Endothelial cell (in vitro differentiated cells): ENCODE results near the gene UACA. TPM values are rescaled to one million over a fixed set of nuclear protein-coding genes. Genes with fewer than 3 reads are reported as not detected.
A peak's percentile ranks its signal among the peaks of the same experiment; 100 is the strongest.
"Not testable (repeated sequence)": the region's sequence is repeated elsewhere in the genome, so short reads cannot be mapped to it uniquely, and the experiment has no call there.

Source experiments
- DNase-seq: peaks from one replicate; pipeline ENCODE4 v3.0.0; 2021; ENCODE audit warnings: low spot score
- H3K27ac Mint-ChIP-seq: one replicate; pipeline ENCODE4 v1.8.0; 2021; ENCODE audit warnings: mixed read lengths, inconsistent platforms; ENCODE audit not compliant: unreplicated experiment
- H3K27me3 Mint-ChIP-seq: one replicate; pipeline ENCODE4 v1.8.0; 2021; ENCODE audit warnings: mild to moderate bottlenecking, moderate library complexity, mixed read lengths, inconsistent platforms; ENCODE audit not compliant: unreplicated experiment
- H3K36me3 Mint-ChIP-seq: one replicate; pipeline ENCODE4 v1.8.0; 2021; ENCODE audit warnings: mild to moderate bottlenecking, low read depth, mixed read lengths, inconsistent platforms; ENCODE audit not compliant: unreplicated experiment
- H3K4me1 Mint-ChIP-seq: one replicate; pipeline ENCODE4 v1.8.0; 2021; ENCODE audit warnings: mild to moderate bottlenecking, mixed read lengths, inconsistent platforms; ENCODE audit not compliant: unreplicated experiment
- H3K4me3 Mint-ChIP-seq: one replicate; pipeline ENCODE4 v1.8.0; 2021; ENCODE audit warnings: mild to moderate bottlenecking, mixed read lengths, inconsistent platforms; ENCODE audit not compliant: unreplicated experiment
- H3K9me3 Mint-ChIP-seq: one replicate; pipeline ENCODE4 v1.8.0; 2021; ENCODE audit warnings: mixed read lengths, inconsistent platforms; ENCODE audit not compliant: unreplicated experiment
- CTCF ChIP-seq: fragments of 200-600 bp; sonication (generic); IDR thresholded peaks from one replicate; pipeline ENCODE4 v1.5.0; 2021; ENCODE audit warnings: antibody characterized with exemption; ENCODE audit not compliant: unreplicated experiment
- total RNA-seq: library from RNA; stranded (reverse); fragmentation: NEBNext Ultra II Directional; extraction: Animal tissue kit (Norgen Biotek cat#: 25700); gene quantifications from one replicate; pipeline ENCODE4 v1.2.1, GENCODE V29; 2021; ENCODE audit not compliant: unreplicated experiment

UACA gene
- total RNA-seq, 1 donor from 2014 or later, result 34.2 TPM

GRCh38 chr15:70750203-70750869 lies 13.0 kb downstream of the UACA start:
- peaks cover 19% of the 10 kb centered on the region for H3K4me1 Mint-ChIP-seq
- H3K27me3 Mint-ChIP-seq, result peaks cover 2% of the 10 kb centered on the region
- no peaks in the 10 kb centered on the region for H3K36me3 Mint-ChIP-seq
- TF ChIP-seq CTCF, result no peak
- H3K9me3 Mint-ChIP-seq, result no peaks in the 10 kb centered on the region
- peak overlapping the region; percentile 53 for H3K27ac Mint-ChIP-seq
- no peak overlapping the region for H3K4me3 Mint-ChIP-seq
- no peak for DNase-seq

GRCh38 chr15:70748281-70748747 lies 15.0 kb downstream of the UACA start:
- no peak for TF ChIP-seq CTCF
- no peak for DNase-seq
- Mint-ChIP-seq H3K27me3 (peaks cover 2% of the 10 kb centered on the region), H3K36me3 (no peaks in the 10 kb centered on the region), H3K27ac (no peak overlapping the region), H3K9me3 (no peaks in the 10 kb centered on the region), H3K4me3 (no peak overlapping the region), H3K4me1 (peaks cover 19% of the 10 kb centered on the region)

GRCh38 chr15:70746598-70746997 lies 16.8 kb downstream of the UACA start:
- DNase-seq, H3K9me3 Mint-ChIP-seq, H3K27ac Mint-ChIP-seq, H3K36me3 Mint-ChIP-seq, H3K27me3 Mint-ChIP-seq, H3K4me3 Mint-ChIP-seq: not testable (repeated sequence)
- H3K4me1 Mint-ChIP-seq, result peaks cover 25% of the 10 kb centered on the region

GRCh38 chr15:70742928-70743327 lies 20.4 kb downstream of the UACA start:
- Mint-ChIP-seq H3K9me3 (no peaks in the 10 kb centered on the region), H3K36me3 (no peaks in the 10 kb centered on the region), H3K27me3 (peaks cover 2% of the 10 kb centered on the region), H3K4me1 (peaks cover 7% of the 10 kb centered on the region), H3K27ac (no peak overlapping the region), H3K4me3 (no peak overlapping the region)
- no peak for DNase-seq
- no peak for TF ChIP-seq CTCF

- no peaks in the 10 kb centered on the region for H3K9me3 Mint-ChIP-seq
- no peak overlapping the region for H3K4me3 Mint-ChIP-seq
- no peaks in the 10 kb centered on the region for H3K36me3 Mint-ChIP-seq
- no peak overlapping the region for H3K27ac Mint-ChIP-seq
- H3K27me3 Mint-ChIP-seq, result peaks cover 1% of the 10 kb centered on the region
- peaks cover 7% of the 10 kb centered on the region for H3K4me1 Mint-ChIP-seq
- TF ChIP-seq CTCF, result no peak
- no peak for DNase-seq
Observed at GRCh38 chr15:70741677-70742293, 21.6 kb downstream of the UACA start.
